IMR-90 (cell line): Measurements from ENCODE around the gene KRT5. TPM values are rescaled to one million over a fixed set of nuclear protein-coding genes. Genes with fewer than 3 reads are reported as not detected.

Experiments used
- ATAC-seq: fragments of 200-7000 bp; cut with Tn5 transposase; 2 replicates; pipeline ENCODE4 v1.9.1; 2020; ENCODE audit warnings: low read depth, mild to moderate bottlenecking, moderate library complexity
- BruUV-seq: library from RNA; stranded (reverse); fragments of 400-500 nt; replicated peaks from 2 replicates; lab custom pipeline; 2021; lab: Mats Ljungman, UMichigan
- CTCF ChIA-PET: fragments of 300-600 bp; formaldehyde crosslinking; extraction: SDS; loops from one replicate; lab custom pipeline; 2021; ENCODE audit warnings: antibody characterized with exemption; lab: Yijun Ruan, JAX
- POLR2A ChIA-PET: fragments of 300-600 bp; sonication (Branson Sonifier 250); formaldehyde crosslinking; loops from one replicate; lab custom pipeline; 2022; ENCODE audit warnings: antibody characterized with exemption; ENCODE audit not compliant: unreplicated experiment; lab: Charles Lee
- DNase-seq: peaks from one replicate; pipeline ENCODE4 v3.0.0; 2013
- H2AFZ ChIP-seq: replicated peaks from 2 replicates; pipeline ENCODE3; 2013; ENCODE audit warnings: low read length, mild to moderate bottlenecking; ENCODE audit not compliant: poor library complexity
- H2AK5ac ChIP-seq: 2 replicates; pipeline ENCODE4 v1.6.1; 2013; ENCODE audit warnings: low read depth, low read length, inconsistent platforms
- H2AK9ac ChIP-seq: replicated peaks from 2 replicates; pipeline ENCODE3; 2013; ENCODE audit warnings: mild to moderate bottlenecking, low read depth, low read length, moderate library complexity; ENCODE audit not compliant: poor library complexity
- H2BK120ac ChIP-seq: 2 replicates; pipeline ENCODE4 v1.6.1; 2013; ENCODE audit warnings: low read depth, low read length, inconsistent platforms
- H2BK15ac ChIP-seq: 3 replicates; pipeline ENCODE4 v1.6.1; 2013; ENCODE audit warnings: low read depth, low read length, inconsistent platforms
- H2BK20ac ChIP-seq: 2 replicates; pipeline ENCODE4 v1.6.1; 2013; ENCODE audit warnings: low read depth, mild to moderate bottlenecking, inconsistent platforms, low read length, moderate library complexity
- H2BK5ac ChIP-seq: 2 replicates; pipeline ENCODE4 v1.6.1; 2013; ENCODE audit warnings: mild to moderate bottlenecking, low read depth, low read length, inconsistent platforms; ENCODE audit not compliant: poor library complexity, severe bottlenecking
- H3K14ac ChIP-seq: replicated peaks from 2 replicates; pipeline ENCODE4 v1.6.1; 2013; ENCODE audit warnings: low read depth, low read length, inconsistent platforms
- H3K18ac ChIP-seq: 2 replicates; pipeline ENCODE4 v1.6.1; 2013; ENCODE audit warnings: low read depth, low read length, control low read depth
- H3K23ac ChIP-seq: 2 replicates; pipeline ENCODE4 v1.6.1; 2013; ENCODE audit warnings: low read depth, low read length, inconsistent platforms
- H3K27ac ChIP-seq: 2 replicates; pipeline ENCODE4 v1.5.1; 2013; ENCODE audit warnings: mild to moderate bottlenecking, control low read depth, low read length; ENCODE audit not compliant: insufficient read depth
- H3K27me3 ChIP-seq: 2 replicates; pipeline ENCODE4 v1.6.1; 2013; ENCODE audit warnings: low read length; ENCODE audit not compliant: control insufficient read depth, insufficient read depth
- H3K36me3 ChIP-seq: 2 replicates; pipeline ENCODE4 v1.6.1; 2013; ENCODE audit warnings: low read length, mixed read lengths; ENCODE audit not compliant: control insufficient read depth, insufficient read depth
- H3K4ac ChIP-seq: 2 replicates; pipeline ENCODE4 v1.6.1; 2013; ENCODE audit warnings: low read depth, low read length, inconsistent platforms
- H3K4me1 ChIP-seq: 2 replicates; pipeline ENCODE4 v1.6.1; 2013; ENCODE audit warnings: low read length, mixed read lengths; ENCODE audit not compliant: control insufficient read depth, insufficient read depth
- H3K4me2 ChIP-seq: 2 replicates; pipeline ENCODE4 v1.6.1; 2013; ENCODE audit warnings: low read depth, mild to moderate bottlenecking, control low read depth, low read length, moderate library complexity
- H3K4me3 ChIP-seq: 2 replicates; pipeline ENCODE4 v1.5.1; 2013; ENCODE audit warnings: low read depth, mild to moderate bottlenecking, control low read depth, low read length, moderate library complexity; ENCODE audit not compliant: insufficient read depth
- H3K56ac ChIP-seq: 2 replicates; pipeline ENCODE4 v1.6.1; 2013; ENCODE audit warnings: low read length, inconsistent platforms; ENCODE audit not compliant: insufficient read depth; ENCODE audit errors: extremely low read depth
- H3K79me1 ChIP-seq, 2 experiments: 2 replicates each; pipeline ENCODE4 v1.6.1; 2013; ENCODE audit warnings: low read length in 2 of 2, inconsistent platforms in 1 of 2, low read depth in 1 of 2
- H3K9ac ChIP-seq: 2 replicates; pipeline ENCODE4 v1.6.1; 2013; ENCODE audit warnings: low read depth, low read length, control low read depth
- H3K9me1 ChIP-seq: 2 replicates; pipeline ENCODE4 v1.6.1; 2013; ENCODE audit warnings: low read length, inconsistent platforms; ENCODE audit not compliant: insufficient read depth
- H3K9me3 ChIP-seq: 2 replicates; pipeline ENCODE4 v1.6.1; 2013; ENCODE audit warnings: low read length; ENCODE audit not compliant: control insufficient read depth, insufficient read depth
- H4K20me1 ChIP-seq: 2 replicates; pipeline ENCODE4 v1.6.1; 2013; ENCODE audit warnings: low read length, inconsistent platforms; ENCODE audit not compliant: insufficient read depth
- H4K5ac ChIP-seq: 2 replicates; pipeline ENCODE4 v1.6.1; 2013; ENCODE audit warnings: mild to moderate bottlenecking, low read depth, low read length, control low read depth
- H4K8ac ChIP-seq, 2 experiments: 2 replicates each; pipeline ENCODE4 v1.6.1; 2013; ENCODE audit warnings: low read depth in 2 of 2, low read length in 2 of 2, control low read depth in 1 of 2, inconsistent platforms in 1 of 2
- H4K91ac ChIP-seq: 2 replicates; pipeline ENCODE4 v1.6.1; 2013; ENCODE audit warnings: low read depth, low read length, inconsistent platforms; ENCODE audit not compliant: insufficient read depth
- MXI1 ChIP-seq: IDR thresholded peaks from 2 replicates; pipeline ENCODE4 v1.6.1; 2012; ENCODE audit warnings: low read depth, mild to moderate bottlenecking, low read length, moderate library complexity, borderline replicate concordance
- WGBS, 2 experiments: methylation state at CpG; one replicate each; pipeline versions ENCODE4 v1.1.5 to v1.1.7; 2013; ENCODE audit warnings: missing lambda C conversion rate in 2 of 2; ENCODE audit not compliant: insufficient read length in 1 of 2; ENCODE audit errors: extremely low coverage in 2 of 2; 5-methylcytosine and 5-hydroxymethylcytosine counted together
- dilution Hi-C: fragments of 300-500 bp; cut with HindIII; formaldehyde crosslinking; loops from one replicate; pipeline ENCODE4 v1.14.3; 2018; ENCODE audit warnings: low sequenced_read_pairs; ENCODE audit not compliant: unreplicated experiment
- in situ Hi-C: fragments of 300-500 bp; cut with MboI; formaldehyde crosslinking; loops from 3 replicates; pipeline ENCODE4 v1.14.3; 2019; ENCODE audit warnings: low sequenced_read_pairs, inconsistent platforms, mixed read lengths
- intact Hi-C: fragments of 100-400 bp; cut with micrococcal nuclease; formaldehyde crosslinking; loops from 2 replicates; pipeline ENCODE4 v1.10.0; 2022
- polyA plus RNA-seq, 3 experiments: library from polyadenylated mRNA; depleted of rRNA; stranded (reverse); fragments of >200 nt; gene quantifications; 2 replicates each; pipeline ENCODE4 v1.2.3, GENCODE V29; 2012; ENCODE audit warnings: low replicate concordance in 1 of 3
- total RNA-seq: library from RNA; depleted of rRNA; stranded (reverse); fragments of >200 nt; gene quantifications from 2 replicates; pipeline ENCODE4 v1.2.3, GENCODE V29; 2012

KRT5 gene
- total and polyA plus RNA-seq, 2 of the 4 experiments (the other 2 are of a cell fraction): not detected

GRCh38 chr12:52564582-52564981 is 44.4 kb upstream of the KRT5 start:
- Histone ChIP-seq H3K4me1 (no peaks in the 10 kb centered on the region), H2BK20ac (no peak overlapping the region), H3K56ac (no peak overlapping the region), H4K5ac (no peak overlapping the region), H3K4me3 (no peak overlapping the region), H3K27ac (no peak overlapping the region), H3K23ac (no peak overlapping the region), H3K9me1 (no peaks in the 10 kb centered on the region), H3K14ac (no peak overlapping the region), H3K4ac (no peak overlapping the region), H3K4me2 (no peak overlapping the region), H4K91ac (no peak overlapping the region), H4K20me1 (no peaks in the 10 kb centered on the region), H2BK15ac (no peak overlapping the region), H3K27me3 (peaks cover 32% of the 10 kb centered on the region), H2AFZ (no peak overlapping the region), H4K8ac (no peak overlapping the region), H2AK9ac (no peak overlapping the region), H3K79me1 (no peaks in the 10 kb centered on the region), H2AK5ac (no peak overlapping the region), H2BK120ac (no peak overlapping the region), H3K18ac (no peak overlapping the region), H3K9me3 (no peaks in the 10 kb centered on the region), H3K9ac (no peak overlapping the region), H2BK5ac (no peak overlapping the region), H3K36me3 (no peaks in the 10 kb centered on the region)
- intact Hi-C loops: no loop called here
- dilution Hi-C loops: no loop called here
- in situ Hi-C loops: no loop called here
- POLR2A ChIA-PET: no interaction called here
- WGBS, 2 experiments: no CpG with 5 or more reads among the region's 1 CpG
- TF ChIP-seq MXI1: no peak
- ATAC-seq (no peak), DNase-seq (no peak)
- CTCF ChIA-PET: no interaction called here
- no TSS peak for BruUV-seq
